NCI-H524 treated with DMSO at 0.1 percent for 48 hours (cell line): Measurements from ENCODE around the gene JAGN1.
A peak's percentile ranks its signal among the peaks of the same experiment; 100 is the strongest.
"Not testable (repeated sequence)": the region's sequence is repeated elsewhere in the genome, so short reads cannot be mapped to it uniquely, and the experiment has no call there.

ENCODE experiments used
- DNase-seq: peaks from one replicate; lab custom pipeline; 2025; lab: John Stamatoyannopoulos, UW

The JAGN1 gene

GRCh38 chr3:9898467-9899241, 8.2 kb downstream of the JAGN1 start:
- DNase-seq = no peak

DNA sequence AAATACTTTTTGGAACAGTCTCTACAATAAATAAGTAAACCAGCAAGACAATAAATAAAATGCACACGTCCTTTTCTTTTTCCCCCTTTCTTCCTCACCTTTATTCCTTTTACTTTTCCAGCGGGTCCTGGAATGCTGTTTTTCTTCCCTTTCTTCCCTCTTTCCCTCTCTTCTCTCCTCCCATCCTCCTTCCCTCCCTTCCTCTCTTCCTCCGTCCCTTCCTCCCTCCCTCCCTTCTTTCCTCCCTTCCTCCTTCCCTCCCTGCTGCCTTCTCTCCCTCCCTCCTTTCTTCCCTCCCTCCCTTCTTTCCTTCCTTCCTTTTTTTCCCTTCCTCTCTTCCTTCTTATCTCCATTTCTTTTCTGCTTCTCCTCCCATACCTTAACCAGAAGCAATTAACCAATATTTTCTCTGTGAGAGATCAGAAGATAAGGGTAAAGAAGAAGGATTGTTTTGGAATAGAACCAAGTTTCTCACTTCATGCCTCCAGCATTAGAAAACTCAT, 8.9 kb downstream of the JAGN1 start:
- no peak for DNase-seq

- not testable (repeated sequence) for DNase-seq
Measured at GRCh38 chr3:9900965-9901415, 10.6 kb downstream of the JAGN1 start.

- DNase-seq = no peak
Measured at GRCh38 chr3:9901967-9902366, 11.6 kb downstream of the JAGN1 start.

DNA sequence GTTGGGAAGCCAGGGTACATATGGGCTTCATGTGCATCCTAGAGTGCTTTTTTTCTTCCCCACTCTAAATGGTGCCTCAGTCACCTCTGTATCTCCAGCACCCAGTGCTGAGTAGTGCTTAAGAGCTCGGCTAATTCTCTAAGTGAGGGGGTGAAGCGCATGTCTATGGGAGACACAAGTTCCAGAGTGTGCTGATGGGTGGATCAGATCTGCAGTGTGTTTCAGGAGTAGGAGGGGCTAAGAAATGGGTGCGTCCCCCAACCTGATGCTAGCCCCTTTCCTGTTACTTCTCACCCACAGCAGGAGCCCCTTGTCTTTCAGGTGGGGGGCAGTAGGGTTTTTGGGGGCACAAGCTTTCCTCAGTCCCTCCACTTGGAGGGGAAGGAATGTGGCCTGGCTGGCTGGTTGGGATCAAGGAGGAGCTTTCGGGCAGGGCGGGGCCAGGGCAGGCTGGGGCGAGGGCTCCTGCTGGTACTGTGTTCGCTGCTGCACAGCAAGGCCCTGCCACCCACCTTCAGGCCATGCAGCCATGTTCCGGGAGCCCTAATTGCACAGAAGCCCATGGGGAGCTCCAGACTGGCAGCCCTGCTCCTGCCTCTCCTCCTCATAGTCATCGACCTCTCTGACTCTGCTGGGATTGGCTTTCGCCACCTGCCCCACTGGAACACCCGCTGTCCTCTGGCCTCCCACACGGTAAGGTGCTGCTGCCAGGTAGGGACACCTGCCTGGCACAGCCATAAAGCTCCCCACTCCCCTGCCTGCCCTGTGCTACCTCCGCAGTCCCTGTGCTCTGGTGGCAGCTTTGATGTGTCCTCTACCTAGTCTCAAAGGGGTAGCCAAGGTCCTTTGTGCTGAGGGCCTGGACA, 12.2 kb downstream of the JAGN1 start, which contains the start of gene IL17RE:
TSS of gene IL17RE (plus strand) at position 477 of the 866 bp plus-strand sequence. CDS start at position 562, 85 bp downstream.
- no peak for DNase-seq

DNA sequence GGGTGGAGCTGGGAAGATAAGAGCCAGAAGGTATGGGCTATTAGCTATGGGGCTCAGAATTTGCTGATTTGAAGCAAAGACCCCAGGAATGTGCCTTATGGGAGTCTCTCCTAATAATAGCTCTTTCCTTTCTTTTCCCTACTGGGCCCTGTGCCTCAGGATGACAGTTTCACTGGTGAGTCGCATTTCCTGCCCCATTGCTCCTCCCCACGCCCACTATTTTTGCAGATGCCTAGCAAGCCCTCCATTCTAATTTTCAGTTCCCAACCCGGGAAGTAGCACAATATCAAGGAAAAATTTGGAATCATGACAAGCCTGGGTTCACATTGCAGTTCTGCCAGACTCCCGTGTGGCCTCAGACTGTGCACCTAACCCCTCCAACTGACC, 12.8 kb downstream of the JAGN1 start:
- no peak for DNase-seq

GRCh38 chr3:9903904-9904303, 13.5 kb downstream of the JAGN1 start:
- DNase-seq = no peak

DNA sequence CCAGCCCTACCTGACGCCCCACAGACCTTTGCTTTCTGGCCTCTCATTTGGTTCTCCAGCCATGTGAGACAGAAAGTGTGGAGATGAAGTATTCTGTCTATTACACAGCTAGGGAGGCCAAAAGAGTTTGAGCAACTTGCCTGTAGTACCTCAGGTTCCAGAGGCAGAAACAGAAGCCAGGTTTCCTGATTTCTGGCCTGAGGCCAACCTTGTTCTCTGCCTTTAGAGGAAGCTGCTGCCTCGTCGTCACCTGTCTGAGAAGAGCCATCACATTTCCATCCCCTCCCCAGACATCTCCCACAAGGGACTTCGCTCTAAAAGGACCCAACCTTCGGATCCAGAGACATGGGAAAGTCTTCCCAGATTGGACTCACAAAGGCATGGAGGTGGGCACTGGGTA, 16.1 kb downstream of the JAGN1 start:
- no peak for DNase-seq

DNA sequence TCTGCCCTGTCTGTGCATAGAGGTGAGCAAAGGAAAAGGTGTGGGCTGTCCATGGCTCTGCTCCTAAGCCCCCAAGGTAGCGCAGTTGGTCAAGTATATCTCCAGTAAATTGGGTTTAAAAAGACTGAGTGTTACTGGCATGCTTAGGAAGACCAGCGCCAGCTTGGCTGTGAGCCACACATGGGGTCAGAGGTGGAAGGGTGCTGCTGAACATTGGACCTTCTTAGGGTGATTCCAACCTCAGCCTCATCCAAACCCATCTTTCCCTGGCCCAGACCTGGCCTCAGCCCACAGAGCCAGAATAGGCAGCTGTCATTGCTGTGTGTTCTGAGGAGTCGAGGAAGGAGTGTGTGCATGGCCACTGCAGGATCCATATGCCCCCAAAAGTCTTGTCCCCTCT, 17.9 kb downstream of the JAGN1 start:
- DNase-seq = no peak

GRCh38 chr3:9909221-9910013, 19.0 kb downstream of the JAGN1 start:
- no peak for DNase-seq

- DNase-seq = no peak
Measured at GRCh38 chr3:9911863-9912262, 21.5 kb downstream of the JAGN1 start.

GRCh38 chr3:9912294-9912935, 22.0 kb downstream of the JAGN1 start:
- no peak for DNase-seq

GRCh38 chr3:9913601-9914000, 23.2 kb downstream of the JAGN1 start:
- no peak for DNase-seq

DNA sequence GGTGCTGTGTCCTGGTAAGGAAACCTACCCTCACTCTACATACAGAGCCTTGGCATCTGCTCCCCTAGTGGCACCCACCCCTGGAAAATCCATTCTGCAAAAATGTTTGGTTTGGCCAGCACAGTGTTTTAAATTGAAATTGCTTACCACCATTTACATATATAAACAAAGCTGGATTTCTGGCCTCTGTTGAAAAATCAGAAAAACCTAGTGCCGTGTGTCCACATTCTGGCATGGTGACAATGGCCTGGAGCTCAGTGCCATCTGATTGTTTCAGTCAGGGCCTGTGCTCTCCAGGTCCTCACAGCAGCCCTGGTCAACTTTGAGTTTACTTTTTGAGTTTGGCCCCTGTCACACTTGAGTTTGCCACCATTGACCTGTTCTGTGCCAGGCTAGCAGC, 23.6 kb downstream of the JAGN1 start:
- DNase-seq = no peak

- no peak for DNase-seq
Measured at GRCh38 chr3:9914559-9915253, 24.3 kb downstream of the JAGN1 start.

DNA sequence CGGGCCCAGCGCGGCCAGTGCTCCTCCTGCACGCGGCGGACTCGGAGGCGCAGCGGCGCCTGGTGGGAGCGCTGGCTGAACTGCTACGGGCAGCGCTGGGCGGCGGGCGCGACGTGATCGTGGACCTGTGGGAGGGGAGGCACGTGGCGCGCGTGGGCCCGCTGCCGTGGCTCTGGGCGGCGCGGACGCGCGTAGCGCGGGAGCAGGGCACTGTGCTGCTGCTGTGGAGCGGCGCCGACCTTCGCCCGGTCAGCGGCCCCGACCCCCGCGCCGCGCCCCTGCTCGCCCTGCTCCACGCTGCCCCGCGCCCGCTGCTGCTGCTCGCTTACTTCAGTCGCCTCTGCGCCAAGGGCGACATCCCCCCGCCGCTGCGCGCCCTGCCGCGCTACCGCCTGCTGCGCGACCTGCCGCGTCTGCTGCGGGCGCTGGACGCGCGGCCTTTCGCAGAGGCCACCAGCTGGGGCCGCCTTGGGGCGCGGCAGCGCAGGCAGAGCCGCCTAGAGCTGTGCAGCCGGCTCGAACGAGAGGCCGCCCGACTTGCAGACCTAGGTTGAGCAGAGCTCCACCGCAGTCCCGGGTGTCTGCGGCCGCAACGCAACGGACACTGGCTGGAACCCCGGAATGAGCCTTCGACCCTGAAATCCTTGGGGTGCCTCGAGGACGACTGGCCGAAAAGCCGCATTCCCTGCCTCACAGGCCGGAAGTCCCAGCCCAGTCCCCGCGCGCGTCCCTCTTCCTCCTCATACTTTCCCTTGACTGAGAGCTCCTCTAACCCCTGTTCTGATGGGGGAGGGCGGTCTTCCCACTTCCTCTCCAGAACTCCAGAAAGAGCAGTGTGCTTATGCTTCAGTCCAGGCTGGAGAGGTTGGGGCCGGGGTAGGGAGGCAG, 25.1 kb downstream of the JAGN1 start:
- DNase-seq = peak; percentile 51

- peak; percentile 71 for DNase-seq
Measured at GRCh38 chr3:9916346-9916733, 25.9 kb downstream of the JAGN1 start.

- peak; percentile 65 for DNase-seq
Measured at GRCh38 chr3:9916734-9917680, 26.6 kb downstream of the JAGN1 start, which contains the start of gene IL17RC. Gene IL17RC, plus strand, starts transcription at chr3:9917098. Its CDS starts 218 bp downstream, at chr3:9917316.

DNA sequence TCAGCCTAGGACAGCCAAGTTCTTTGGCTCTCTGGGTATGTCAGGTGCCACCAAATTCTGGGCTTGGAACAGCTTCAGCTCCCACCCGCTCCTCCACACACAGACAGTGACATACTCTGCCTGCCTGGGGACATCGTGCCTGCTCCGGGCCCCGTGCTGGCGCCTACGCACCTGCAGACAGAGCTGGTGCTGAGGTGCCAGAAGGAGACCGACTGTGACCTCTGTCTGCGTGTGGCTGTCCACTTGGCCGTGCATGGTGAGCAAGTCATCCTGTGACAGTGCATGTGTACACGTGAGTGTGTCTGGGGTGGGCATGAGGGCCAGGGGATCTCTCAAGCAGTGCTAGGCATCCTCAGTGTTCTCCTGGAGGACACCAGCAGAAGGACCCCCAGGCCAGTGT, 27.4 kb downstream of the JAGN1 start:
- DNase-seq = no peak
